Hematopoietic multipotent progenitor cell treated with erythropoietin and hydrocortisone succinate and interleukin-3 and kit ligand, for 4 days (in vitro differentiated cells): ENCODE results near the gene WDR75.
A peak's percentile ranks its signal among the peaks of the same experiment; 100 is the strongest.
"Not testable (repeated sequence)": the region's sequence is repeated elsewhere in the genome, so short reads cannot be mapped to it uniquely, and the experiment has no call there.

Experiments
- DNase-seq: peaks from one replicate; pipeline ENCODE4 v3.0.0-alpha.2; 2015

The WDR75 gene

GRCh38 chr2:189440947-189441708 lies at the start of gene WDR75:
Gene WDR75 (plus strand): TSS chr2:189441474. CDS start chr2:189441493, 19 bp downstream.
- DNase-seq: peak; percentile 98

GRCh38 chr2:189393440-189394111 lies 47.7 kb upstream of the WDR75 start:
- no peak for DNase-seq

GRCh38 chr2:189394525-189394924 lies 46.7 kb upstream of the WDR75 start:
- DNase-seq: no peak

GRCh38 chr2:189402932-189403331 lies 38.3 kb upstream of the WDR75 start:
- DNase-seq: no peak

GRCh38 chr2:189406586-189407233 lies 34.6 kb upstream of the WDR75 start:
- no peak for DNase-seq

GRCh38 chr2:189407281-189408209 lies 33.7 kb upstream of the WDR75 start:
- DNase-seq: no peak

GRCh38 chr2:189408294-189408693 lies 33.0 kb upstream of the WDR75 start:
- DNase-seq: no peak

GRCh38 chr2:189409131-189409530 lies 32.1 kb upstream of the WDR75 start:
- no peak for DNase-seq

- DNase-seq: no peak
Measured at GRCh38 chr2:189409647-189410046, 31.6 kb upstream of the WDR75 start.

- DNase-seq: no peak
Measured at GRCh38 chr2:189411860-189412259, 29.4 kb upstream of the WDR75 start.

- peak; percentile 71 for DNase-seq
Measured at GRCh38 chr2:189412330-189412953, 28.8 kb upstream of the WDR75 start.

- DNase-seq: no peak
Measured at GRCh38 chr2:189413249-189413648, 28.0 kb upstream of the WDR75 start.

- no peak for DNase-seq
Measured at GRCh38 chr2:189421644-189422043, 19.6 kb upstream of the WDR75 start.

GRCh38 chr2:189424961-189425360 lies 16.3 kb upstream of the WDR75 start:
- peak; percentile 72 for DNase-seq

GRCh38 chr2:189425676-189426075 lies 15.6 kb upstream of the WDR75 start:
- DNase-seq: no peak

- DNase-seq: no peak
Measured at GRCh38 chr2:189426886-189427285, 14.4 kb upstream of the WDR75 start.

- DNase-seq: no peak
Measured at GRCh38 chr2:189427872-189428271, 13.4 kb upstream of the WDR75 start.

- DNase-seq: not testable (repeated sequence)
Measured at GRCh38 chr2:189430448-189430847, 10.8 kb upstream of the WDR75 start.

GRCh38 chr2:189435803-189436202 lies 5.5 kb upstream of the WDR75 start:
- not testable (repeated sequence) for DNase-seq

- DNase-seq: no peak
Measured at GRCh38 chr2:189437926-189438325, 3.3 kb upstream of the WDR75 start.

- peak; percentile 37 for DNase-seq
Measured at GRCh38 chr2:189439342-189439741, 1.9 kb upstream of the WDR75 start.

GRCh38 chr2:189440644-189440946 lies 679 bp upstream of the WDR75 start:
- DNase-seq: no peak

GRCh38 chr2:189441709-189442074 lies 418 bp downstream of the WDR75 start:
- DNase-seq: no peak
